Measurements from ENCODE around the gene KLHL18.

KLHL18 gene

GRCh38 chr3:47310391-47310790, 27.6 kb downstream of the KLHL18 start:
- Histone ChIP-seq H3K9me3 (ENCODE audit: low read length) (no peaks in the 10 kb centered on the region), H4K20me1 (ENCODE audit: insufficient read depth, low read length) (no peaks in the 10 kb centered on the region), H3K4me1 (ENCODE audit: insufficient read depth, low read length, severe bottlenecking) (no peaks in the 10 kb centered on the region), H3K27ac (ENCODE audit: low read depth, low read length, poor library complexity, severe bottlenecking) (no peak overlapping the region), H2AFZ (ENCODE audit: low read length) (no peak overlapping the region), H3K9me2 (ENCODE audit: low read depth, low read length) (no peaks in the 10 kb centered on the region), H3K4me2 (ENCODE audit: low read length) (no peak overlapping the region), H3F3A (ENCODE audit: insufficient read depth, low read length) (no peaks in the 10 kb centered on the region), H3K36me3 (ENCODE audit: insufficient read depth, low read length) (peaks cover 36% of the 10 kb centered on the region), H3K27me3 (ENCODE audit: insufficient read depth, low read length) (no peaks in the 10 kb centered on the region), H3K9ac (ENCODE audit: low read length) (no peak overlapping the region), H3K4me3 (ENCODE audit: low read depth, low read length, poor library complexity, severe bottlenecking) (no peak overlapping the region), H3K79me2 (ENCODE audit: insufficient read depth, low read length) (peaks cover 20% of the 10 kb centered on the region)
- TF ChIP-seq CTCF (IDR thresholded peaks at IDR 0.05; ENCODE audit: low read length) (no peak), EZH2 (IDR thresholded peaks at IDR 0.05; ENCODE audit: borderline replicate concordance, low read length) (no peak)

GRCh38 chr3:47313341-47314055, 30.8 kb downstream of the KLHL18 start:
- H3K27me3 ChIP-seq (ENCODE audit: insufficient read depth, low read length), result no peaks in the 10 kb centered on the region
- H3K9ac ChIP-seq (ENCODE audit: low read length), result no peak overlapping the region
- no peak overlapping the region for H3K27ac ChIP-seq (ENCODE audit: low read depth, low read length, poor library complexity, severe bottlenecking)

GRCh38 chr3:47314056-47314764, 31.5 kb downstream of the KLHL18 start:
- no peak overlapping the region for H3K9ac ChIP-seq (ENCODE audit: low read length)
- H3K9me2 ChIP-seq (ENCODE audit: low read depth, low read length), result no peaks in the 10 kb centered on the region
- no peaks in the 10 kb centered on the region for H4K20me1 ChIP-seq (ENCODE audit: insufficient read depth, low read length)
- H3K4me3 ChIP-seq (ENCODE audit: low read depth, low read length, poor library complexity, severe bottlenecking), result no peak overlapping the region
- H3K4me2 ChIP-seq (ENCODE audit: low read length), result no peak overlapping the region
- no peak for TF ChIP-seq CTCF (IDR thresholded peaks at IDR 0.05; ENCODE audit: low read length)
- TF ChIP-seq EZH2 (IDR thresholded peaks at IDR 0.05; ENCODE audit: borderline replicate concordance, low read length), result no peak
- peaks cover 6% of the 10 kb centered on the region; the same call in 1 of the 2 replicates for H3K79me2 ChIP-seq (ENCODE audit: insufficient read depth, low read length)
- peaks cover 12% of the 10 kb centered on the region; the same call in 1 of the 2 replicates for H3K36me3 ChIP-seq (ENCODE audit: insufficient read depth, low read length)
- no peak overlapping the region for H2AFZ ChIP-seq (ENCODE audit: low read length)
- no peaks in the 10 kb centered on the region for H3F3A ChIP-seq (ENCODE audit: insufficient read depth, low read length)
- H3K27ac ChIP-seq (ENCODE audit: low read depth, low read length, poor library complexity, severe bottlenecking), result no peak overlapping the region
- no peaks in the 10 kb centered on the region for H3K9me3 ChIP-seq (ENCODE audit: low read length)
- H3K4me1 ChIP-seq (ENCODE audit: insufficient read depth, low read length, severe bottlenecking), result no peaks in the 10 kb centered on the region
- H3K27me3 ChIP-seq (ENCODE audit: insufficient read depth, low read length), result no peaks in the 10 kb centered on the region

More at GRCh38 chr3:47313341-47314055, 30.8 kb downstream of the KLHL18 start:
- H3K9me2 ChIP-seq (ENCODE audit: low read depth, low read length), result no peaks in the 10 kb centered on the region
- H3K79me2 ChIP-seq (ENCODE audit: insufficient read depth, low read length), result peaks cover 6% of the 10 kb centered on the region; the same call in 1 of the 2 replicates
- H2AFZ ChIP-seq (ENCODE audit: low read length), result no peak overlapping the region
- no peaks in the 10 kb centered on the region for H3K9me3 ChIP-seq (ENCODE audit: low read length)
- no peak overlapping the region for H3K4me2 ChIP-seq (ENCODE audit: low read length)
- no peaks in the 10 kb centered on the region for H3F3A ChIP-seq (ENCODE audit: insufficient read depth, low read length)
- TF ChIP-seq EZH2 (IDR thresholded peaks at IDR 0.05; ENCODE audit: borderline replicate concordance, low read length) (no peak), CTCF (IDR thresholded peaks at IDR 0.05; ENCODE audit: low read length) (no peak)
- no peak overlapping the region for H3K4me3 ChIP-seq (ENCODE audit: low read depth, low read length, poor library complexity, severe bottlenecking)
- H3K36me3 ChIP-seq (ENCODE audit: insufficient read depth, low read length), result peaks cover 11% of the 10 kb centered on the region; the same call in 1 of the 2 replicates
- H3K4me1 ChIP-seq (ENCODE audit: insufficient read depth, low read length, severe bottlenecking), result no peaks in the 10 kb centered on the region
- no peaks in the 10 kb centered on the region for H4K20me1 ChIP-seq (ENCODE audit: insufficient read depth, low read length)
